HG02885 (cell line): ENCODE measurements around the gene CAPN9.
"Not testable (repeated sequence)": the region's sequence is repeated elsewhere in the genome, so short reads cannot be mapped to it uniquely, and the experiment has no call there.

Experiments
- ATAC-seq: cut with Tn5 transposase; IDR thresholded peaks from one replicate; pipeline ENCODE4 v1.9.1; 2021; ENCODE audit warnings: mild to moderate bottlenecking; ENCODE audit not compliant: unreplicated experiment, poor library complexity

Gene CAPN9

DNA sequence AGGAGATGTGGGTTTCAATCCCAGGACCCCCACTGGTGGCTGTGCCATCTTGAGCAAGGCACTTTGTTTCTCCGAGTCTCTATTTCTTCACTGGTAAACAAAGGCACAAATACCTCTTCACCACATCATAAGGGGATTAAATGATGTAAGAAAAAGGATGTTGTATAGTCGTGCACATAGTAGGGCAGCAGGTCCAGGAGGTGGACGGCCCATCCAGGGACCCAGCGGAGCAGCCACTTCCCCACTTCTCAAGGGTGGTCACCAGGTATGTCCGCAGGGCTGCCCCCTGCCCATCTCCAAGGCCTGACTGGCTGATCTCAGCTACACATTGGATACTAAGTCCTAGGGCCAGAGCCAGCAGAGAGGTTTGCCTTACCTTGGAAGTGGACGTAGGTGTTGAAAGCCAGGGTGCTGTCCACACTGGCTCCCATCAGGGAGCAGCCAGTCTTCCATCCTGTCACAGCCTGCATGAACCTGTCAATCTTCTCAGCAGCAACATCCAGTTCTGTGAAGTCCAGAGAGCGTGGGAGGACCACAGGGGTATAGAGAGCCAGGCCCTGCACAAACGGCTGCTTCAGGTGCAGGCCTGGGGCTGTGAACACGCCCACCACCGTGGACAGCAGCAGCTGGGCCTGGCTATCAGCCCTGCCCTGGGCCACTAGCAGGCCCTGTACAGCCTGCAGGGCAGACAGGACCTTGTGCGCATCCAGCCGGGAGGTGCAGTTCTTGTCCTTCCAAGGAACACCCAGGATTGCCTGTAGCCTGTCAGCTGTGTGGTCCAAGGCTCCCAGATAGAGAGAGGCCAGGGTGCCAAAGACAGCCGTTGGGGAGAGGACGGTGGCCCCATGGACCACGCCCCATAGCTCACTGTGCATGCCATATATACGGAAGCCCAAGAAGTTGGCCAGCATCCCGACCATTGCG lies 37.3 kb upstream of the CAPN9 start:
- ATAC-seq, result no peak

DNA sequence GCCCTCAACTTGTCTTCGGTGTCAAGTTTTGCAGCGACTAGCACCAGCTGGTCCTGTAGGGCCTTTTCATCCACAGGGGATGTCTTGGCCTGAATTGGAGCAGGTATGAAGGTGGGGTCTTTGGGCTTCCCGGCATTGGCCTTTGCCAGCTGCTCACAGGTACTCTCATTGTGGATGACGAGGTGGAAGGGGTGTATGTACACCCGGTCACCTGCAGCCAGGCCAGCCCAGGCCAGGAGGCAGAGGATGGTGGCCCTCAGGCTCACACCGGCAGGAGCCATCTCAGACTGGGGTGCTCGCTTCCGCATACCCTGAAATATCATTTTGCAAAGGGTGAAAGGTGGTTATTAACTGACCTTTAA lies 36.7 kb upstream of the CAPN9 start:
- no peak for ATAC-seq

DNA sequence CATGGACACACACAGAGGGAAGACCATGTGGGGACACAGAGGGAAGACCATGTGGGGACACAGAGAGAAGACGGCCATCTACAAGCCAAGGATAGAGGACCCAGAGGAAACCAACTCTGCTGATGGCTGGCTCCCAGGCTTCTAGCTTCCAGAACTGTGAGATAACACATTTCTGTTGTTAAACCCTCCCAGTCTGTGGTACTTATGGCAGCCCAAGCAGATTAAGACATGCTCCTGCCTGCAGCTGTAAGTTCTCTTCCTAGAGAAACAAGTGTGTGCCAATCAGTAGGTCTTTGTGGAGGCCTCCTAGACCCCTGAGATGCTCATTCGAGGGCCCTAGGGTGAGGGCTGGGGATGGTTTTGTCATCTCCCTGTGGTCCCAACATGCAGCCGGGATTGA lies 35.9 kb upstream of the CAPN9 start:
- no peak for ATAC-seq

DNA sequence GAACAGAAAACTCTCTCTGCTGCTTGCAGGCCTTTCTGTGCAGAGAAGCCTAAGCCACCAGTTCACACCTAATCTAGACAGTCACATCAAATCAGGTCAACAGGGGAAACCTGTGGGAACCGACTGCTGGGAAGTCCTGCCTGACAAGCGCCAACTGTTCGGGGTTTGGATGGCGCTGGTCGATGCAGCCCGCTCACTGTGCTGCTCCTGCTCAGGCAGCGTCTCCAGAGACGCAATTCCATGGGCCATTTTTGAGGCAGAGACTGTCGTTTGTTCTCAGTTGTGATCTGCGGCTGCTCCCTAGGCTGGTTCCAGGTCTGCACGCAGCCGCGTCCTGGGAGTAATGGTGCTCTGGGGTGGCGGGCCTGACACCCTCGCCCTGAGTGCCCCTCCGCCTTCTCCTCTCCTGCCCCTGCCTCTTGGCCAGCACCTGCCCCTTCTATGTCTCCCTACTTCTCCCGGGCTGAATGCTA lies 34.7 kb upstream of the CAPN9 start:
- ATAC-seq, result no peak

DNA sequence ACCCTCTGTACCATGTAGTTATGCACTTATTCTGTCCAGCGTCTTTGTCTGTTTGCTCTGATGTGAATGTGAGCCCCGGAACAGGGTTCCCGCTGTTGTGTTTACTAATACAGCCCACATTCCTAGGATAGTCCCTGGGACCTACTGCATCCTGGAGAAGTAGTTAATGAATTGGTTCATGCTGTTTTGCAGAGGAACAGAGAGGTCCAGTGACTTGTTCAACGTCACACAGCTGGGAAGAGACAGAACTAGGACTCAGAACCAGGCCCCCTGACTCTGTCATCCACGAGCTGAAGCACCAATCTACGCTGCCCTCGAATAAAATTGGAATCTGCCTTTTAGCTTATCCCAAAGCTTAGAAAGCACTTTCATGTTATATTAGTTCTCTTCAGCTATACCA lies 34.0 kb upstream of the CAPN9 start:
- ATAC-seq, result no peak

DNA sequence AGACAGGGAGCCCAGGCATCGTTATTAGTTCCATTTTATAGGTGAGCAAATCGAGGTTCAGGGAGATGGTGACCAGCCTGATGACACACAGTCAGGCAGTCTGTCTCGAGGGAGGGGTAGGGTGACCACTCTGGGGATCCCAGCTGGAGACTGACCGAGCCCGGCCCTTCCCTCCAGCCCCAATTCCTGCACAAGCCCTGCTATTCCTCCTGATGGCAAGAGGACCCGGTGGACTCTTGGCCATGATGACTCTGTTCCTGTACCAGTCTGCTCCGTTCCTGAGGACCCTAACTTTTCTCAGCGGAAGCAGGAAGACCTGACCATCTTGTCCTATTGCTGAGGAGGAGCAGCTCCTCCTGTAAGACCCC lies 33.7 kb upstream of the CAPN9 start:
- ATAC-seq, result no peak

DNA sequence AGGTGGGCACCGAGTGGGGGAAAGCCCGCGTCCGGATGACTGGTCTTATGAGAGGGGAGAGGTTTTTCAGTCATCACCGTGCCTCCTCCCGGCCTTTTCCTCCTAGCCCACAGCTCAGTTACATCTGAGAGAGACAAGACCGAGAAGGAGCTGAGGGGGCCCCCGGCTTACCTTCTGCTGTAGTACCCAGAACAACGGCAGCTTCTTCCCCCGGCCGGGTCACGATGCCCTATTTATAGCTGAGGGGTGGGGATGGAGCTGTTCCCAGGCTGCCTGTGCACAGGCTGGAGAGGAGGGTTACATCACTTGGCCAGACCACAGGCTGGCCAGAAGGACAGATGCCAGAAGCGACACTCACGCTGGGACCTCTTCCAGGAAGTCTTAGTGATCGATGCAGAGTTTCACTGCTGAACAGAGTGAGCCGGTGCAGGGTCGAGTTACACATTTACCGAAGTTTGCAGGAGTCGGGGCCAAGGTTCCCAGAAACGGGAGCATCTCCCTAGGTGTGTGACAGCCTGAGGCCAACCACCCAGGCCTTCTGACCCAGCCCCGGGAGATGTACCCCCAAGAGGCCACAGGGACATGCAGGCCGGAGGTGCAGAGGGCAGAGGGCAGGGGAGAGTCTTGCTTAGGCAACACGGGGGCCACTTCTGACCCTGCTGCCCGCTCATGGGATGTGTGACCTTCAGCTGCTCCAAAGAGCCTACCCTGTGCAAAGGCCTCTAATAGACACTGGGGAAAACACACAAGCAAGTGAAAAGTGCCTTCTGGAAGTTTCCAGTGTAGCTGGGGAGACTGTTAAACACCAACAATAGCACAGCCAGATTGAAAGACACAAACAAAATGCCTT lies 33.0 kb upstream of the CAPN9 start, which contains the start of gene AGT:
TSS of gene AGT (minus strand) at position 208 of the 850 bp plus-strand sequence. CDS start 3,299 bp downstream, outside the sequence.
- ATAC-seq, result no peak

DNA sequence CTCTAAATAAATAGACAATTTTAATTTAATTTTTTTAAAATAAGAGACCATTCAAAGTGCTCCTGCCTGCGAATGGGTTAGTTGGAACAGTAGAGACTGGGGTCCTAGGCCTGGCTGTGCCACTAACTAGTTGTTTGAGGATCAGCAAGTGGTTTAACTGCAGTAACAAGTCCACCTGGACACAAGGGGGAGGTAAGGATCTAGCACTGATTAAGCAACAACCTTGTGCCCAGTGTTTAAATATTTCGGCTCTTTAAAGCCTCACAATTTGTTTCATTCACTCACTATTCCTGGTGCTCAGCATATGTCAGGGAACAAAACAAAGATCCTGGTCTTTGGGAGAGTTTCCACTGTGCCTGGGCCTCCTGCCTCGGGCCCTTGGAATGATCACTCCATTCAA lies 31.7 kb upstream of the CAPN9 start:
- no peak for ATAC-seq

DNA sequence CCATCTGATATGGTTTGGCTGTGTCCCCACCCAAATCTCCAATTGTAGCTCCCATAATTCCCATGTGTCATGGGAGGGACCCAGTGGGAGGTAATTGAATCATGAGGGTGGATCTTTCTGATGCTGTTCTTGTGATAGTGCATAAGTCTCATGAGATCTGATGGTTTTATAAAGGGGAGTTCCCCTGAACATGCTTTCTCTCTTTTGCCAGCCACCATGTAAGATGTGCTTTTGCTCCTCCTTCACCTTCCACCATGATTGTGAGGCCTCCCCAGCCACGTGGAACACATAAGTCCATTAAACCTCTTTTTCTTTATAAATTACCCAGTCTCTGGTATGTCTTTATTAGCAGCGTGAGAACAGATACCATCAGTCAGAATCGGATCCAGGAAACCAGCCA lies 30.7 kb upstream of the CAPN9 start:
- ATAC-seq, result not testable (repeated sequence)

DNA sequence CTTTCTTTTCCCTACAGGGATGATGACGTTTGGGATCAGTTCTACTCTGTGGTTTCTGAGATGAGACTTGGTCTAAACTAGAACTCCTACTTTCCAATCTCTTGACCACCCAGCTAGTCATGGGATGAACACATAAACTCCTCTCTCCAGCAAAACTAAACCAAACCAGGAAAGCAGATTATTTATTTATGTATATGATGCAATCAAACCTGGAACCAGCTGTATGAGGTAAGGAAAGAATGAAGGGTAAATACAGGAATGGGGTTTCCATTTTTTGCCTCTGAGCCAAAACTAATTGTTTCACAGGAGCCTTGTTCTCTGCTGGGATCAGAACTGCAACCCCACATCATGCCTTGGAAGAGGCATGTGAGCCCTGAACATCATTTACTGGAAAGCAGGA lies 29.9 kb upstream of the CAPN9 start:
- ATAC-seq, result no peak

DNA sequence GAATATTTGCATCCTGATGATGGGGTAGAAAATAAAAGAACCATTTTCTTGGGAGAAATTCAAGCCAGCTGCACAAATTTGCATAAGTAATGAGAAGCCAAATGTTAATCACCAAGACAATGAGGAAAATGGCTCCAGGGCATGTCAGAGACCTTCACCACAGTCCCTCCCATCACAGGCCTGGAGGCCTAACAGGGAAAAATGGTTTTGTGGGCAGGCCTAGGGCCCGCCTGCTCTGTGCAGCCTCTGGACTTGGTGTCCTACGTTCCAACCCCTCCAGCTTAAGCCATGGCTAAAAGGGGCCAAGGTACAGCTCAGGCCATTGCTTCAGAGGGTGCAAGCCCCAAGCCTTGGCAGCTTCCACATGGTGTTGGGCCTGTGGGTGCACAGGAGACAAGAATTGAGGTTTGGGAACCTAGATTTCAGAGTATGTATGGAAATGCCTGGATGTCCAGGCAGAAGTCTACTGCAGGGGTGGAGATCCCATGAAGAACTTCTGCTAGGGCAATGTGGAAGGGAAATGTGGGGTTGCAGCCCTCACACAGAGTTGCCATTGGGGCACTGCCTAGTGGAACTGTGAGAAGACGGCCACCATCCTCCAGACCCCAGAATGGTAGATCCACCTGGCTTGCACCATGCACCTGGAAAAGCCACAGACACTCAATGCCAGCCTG lies 25.2 kb upstream of the CAPN9 start:
- not testable (repeated sequence) for ATAC-seq

DNA sequence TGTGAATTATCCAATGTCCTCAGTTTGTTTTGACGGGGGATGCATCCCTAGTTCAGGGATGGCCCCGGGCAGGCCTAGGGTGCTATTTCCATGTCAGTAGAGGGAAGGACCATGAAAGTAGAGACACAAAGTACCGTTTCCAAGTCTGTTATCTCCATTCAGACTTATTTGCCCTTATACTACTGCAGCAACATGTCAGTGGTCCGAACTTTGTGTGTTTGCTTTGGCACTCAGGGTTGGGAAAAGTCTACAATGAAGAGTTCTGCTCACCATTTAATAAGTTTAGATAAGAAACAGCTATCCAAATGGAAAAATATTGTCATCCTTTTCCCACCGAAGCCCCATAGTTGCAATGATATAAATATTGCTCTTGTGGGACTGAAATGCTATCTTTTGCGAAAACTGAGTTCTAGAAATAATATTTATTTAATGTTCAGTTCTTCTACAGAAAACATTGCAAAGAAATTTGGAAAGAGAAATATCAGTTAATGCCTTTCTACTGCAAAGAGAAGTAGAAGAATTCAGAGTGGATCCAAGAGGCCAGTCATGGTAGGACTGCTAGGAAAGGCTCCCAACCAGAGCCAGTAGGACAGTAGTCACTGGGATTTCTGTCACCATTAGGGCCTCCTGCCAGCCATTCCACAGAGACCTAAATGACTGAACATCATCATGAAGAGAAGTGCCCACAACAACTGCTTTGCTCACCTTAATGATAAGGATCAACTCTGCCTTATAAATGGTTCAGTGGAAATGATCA lies 21.8 kb upstream of the CAPN9 start:
- ATAC-seq, result no peak

DNA sequence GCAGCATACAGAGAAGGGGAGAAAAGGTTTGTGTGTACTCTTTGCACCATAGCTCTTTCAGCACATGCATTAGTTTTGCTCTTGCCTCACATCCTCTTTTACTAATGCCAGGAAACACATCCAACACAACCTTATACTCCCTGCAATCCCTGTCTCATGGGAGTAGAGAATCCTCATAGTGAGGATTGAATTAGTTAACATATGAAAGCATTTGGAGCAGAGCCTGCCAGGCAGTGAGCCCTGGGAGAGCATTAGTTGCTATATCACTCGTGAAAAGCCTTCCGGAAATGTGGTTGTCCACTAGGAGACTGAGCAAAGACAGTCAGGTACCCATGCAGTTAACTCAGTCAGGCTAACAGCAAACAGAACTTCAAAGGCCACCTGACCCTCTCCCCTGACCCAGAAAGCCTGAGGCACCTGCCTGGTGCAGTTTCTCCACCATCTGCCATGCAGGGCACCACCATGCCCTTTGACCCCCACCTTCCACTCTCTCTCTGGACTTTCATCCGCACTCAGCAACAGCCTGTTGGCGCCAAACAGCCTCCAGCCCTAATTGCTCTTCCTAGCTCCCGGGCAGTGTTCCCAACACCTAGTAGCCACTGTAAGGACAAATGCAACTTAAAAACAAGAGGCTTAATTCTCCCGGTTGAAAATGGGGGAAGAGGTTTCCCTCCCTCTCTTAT lies 18.3 kb upstream of the CAPN9 start:
- no peak for ATAC-seq

DNA sequence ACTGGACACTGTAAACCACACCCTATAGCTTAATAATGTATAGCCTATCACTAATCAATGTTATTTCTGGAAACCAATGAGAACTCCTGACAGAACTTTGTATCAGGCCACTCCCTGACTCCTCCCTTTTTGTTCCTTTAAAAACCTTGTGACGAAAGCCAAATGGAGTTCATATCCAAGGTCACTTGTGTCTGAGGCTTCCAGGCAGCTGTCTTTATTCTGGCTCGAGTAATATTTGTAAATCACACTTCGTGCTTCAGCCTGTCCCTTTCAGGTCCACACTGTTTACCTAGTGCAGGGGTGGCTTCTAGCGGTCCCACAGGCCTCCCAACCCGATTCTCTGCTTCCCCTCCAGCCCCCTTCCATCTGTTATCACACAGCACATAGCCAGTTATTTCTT lies 16.2 kb upstream of the CAPN9 start:
- ATAC-seq, result no peak

DNA sequence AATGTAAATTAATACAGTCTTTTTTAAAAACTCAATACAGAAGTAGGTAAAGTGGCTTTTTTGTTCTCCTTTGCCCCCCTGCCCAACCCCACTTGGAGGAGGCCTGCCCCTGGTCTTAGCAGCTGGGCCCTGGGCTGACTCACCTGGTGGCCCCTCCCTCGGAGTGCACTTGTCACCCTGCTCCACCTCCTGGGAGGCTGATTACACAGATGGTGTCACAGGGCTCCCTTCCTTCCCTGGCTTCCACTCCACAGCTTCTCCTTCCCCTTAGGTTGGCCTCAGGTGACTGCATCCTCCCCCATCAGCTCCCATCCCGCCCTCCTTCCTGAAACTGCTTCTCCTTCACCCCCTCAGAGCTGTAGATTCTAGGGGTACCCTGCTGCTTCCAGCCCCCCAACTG lies 11.7 kb upstream of the CAPN9 start:
- ATAC-seq, result no peak

DNA sequence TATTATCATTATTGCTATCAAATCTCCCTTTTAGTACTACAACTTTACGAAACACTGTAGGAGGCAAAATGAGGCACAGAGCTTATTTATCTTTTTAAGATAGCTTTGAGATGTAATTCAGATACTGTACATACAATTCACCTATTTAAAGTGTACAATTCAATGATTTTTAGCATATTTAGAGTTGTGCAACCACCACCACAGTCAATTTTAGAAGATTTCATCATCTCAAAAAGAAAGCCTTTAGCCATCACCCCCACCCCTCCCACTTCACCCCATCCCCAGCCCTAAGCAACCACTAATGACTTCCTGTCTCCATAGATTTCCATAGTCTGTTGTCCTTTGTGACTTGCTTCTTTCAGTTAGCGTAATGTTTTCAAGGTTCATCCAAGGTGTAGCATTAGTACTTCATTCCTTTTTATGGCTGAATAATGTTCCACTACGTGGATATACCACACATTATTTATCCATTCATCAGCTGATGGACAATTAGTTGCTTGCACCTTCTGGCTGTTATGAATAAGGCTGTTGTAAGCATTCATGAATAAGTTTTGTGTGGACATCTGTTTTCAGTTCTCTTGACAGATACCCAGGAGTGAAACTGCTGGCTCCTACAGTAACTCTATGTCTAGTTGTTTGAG lies 9.4 kb upstream of the CAPN9 start:
- ATAC-seq, result no peak

DNA sequence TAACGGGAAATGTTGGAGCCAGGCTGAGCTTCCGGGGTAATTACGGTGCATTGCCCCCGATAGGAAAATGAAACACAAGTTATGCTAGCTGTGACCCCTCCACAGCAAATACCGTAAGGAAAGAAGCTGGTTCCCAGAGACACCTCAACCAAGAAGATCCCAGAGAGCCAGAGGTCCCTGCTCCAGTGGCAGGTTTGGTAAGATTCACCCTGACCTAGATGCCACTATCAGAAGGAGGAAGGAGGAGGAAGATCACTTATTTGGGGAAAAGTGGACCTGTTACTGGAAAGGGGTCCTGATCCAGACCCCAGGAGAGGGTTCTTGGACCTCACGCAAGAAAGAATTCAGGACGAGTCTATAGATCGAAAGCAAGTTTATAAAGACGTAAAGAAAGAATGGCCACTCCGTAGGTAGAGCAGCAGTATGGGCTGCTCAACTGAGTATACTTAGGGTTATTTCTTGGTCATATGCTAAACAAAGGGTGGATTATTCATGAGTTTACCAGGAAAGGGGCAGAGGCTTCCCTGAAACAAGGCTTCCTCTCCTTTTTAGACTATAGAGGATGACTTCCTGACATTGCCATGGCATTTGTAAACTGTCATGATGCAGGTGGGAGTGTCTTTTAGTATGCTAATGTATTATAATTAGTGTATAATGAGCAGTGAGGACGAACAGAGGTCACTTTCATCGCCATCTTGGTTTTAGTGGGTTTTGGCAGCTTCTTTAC lies 7.5 kb upstream of the CAPN9 start:
- ATAC-seq, result no peak

DNA sequence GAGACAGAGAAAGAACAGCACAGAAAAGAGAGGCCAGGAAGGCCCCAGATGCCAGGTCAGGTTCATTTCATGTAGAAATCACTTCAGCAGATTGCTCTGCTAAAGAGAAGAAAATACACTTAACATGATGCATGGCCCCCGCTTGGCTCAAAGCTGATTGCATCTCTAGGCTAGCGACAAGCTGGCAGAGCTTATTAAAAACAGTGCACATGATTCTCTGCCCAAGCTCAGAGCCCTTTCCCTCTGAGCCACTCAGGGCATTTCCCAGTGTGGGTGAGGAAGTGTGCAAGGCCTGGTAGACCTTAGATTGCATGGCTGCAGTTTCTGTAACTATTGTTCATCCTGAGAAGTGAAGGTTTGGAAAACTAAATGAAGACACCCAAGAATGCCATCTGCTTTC lies 3.3 kb upstream of the CAPN9 start:
- ATAC-seq, result no peak
